ENCODE measurements around the gene MYH11.

MYH11 gene

GRCh38 chr16:15856901-15857698 lies at the start of gene MYH11:
TSS of gene MYH11 (minus strand) at chr16:15857028. CDS start at chr16:15838252, 18,776 bp downstream.
- Histone ChIP-seq H3K27ac (no peak within 1 kb of the TSS), H3K27me3 (replicated peaks) (peaks cover 37% of the 10 kb centered on the region), H3K36me3 (replicated peaks) (no peaks in the 10 kb centered on the region), H3K4me3 (ENCODE audit: low read depth, low read length) (peak within 1 kb of the TSS; percentile 30)
- in situ Hi-C loops (cut with HindIII; ENCODE audit: low pct_ligation_motif_present, low sequenced_read_pairs), result no loop called here
- TF ChIP-seq CTCF (IDR thresholded peaks at IDR 0.05; ENCODE audit: low read depth, low read length, missing control alignments), result no peak
- DNase-seq, result no peak

GRCh38 chr16:15906439-15906838 lies 49.6 kb upstream of the MYH11 start:
- no peak overlapping the region for H3K4me3 ChIP-seq (ENCODE audit: low read depth, low read length)
- in situ Hi-C loops (cut with HindIII; ENCODE audit: low pct_ligation_motif_present, low sequenced_read_pairs), result no loop called here
- H3K27ac ChIP-seq, result no peak overlapping the region
- H3K27me3 ChIP-seq (replicated peaks), result no peaks in the 10 kb centered on the region
- no peaks in the 10 kb centered on the region for H3K36me3 ChIP-seq (replicated peaks)
- DNase-seq, result no peak
- no peak for TF ChIP-seq CTCF (IDR thresholded peaks at IDR 0.05; ENCODE audit: low read depth, low read length, missing control alignments)

- Histone ChIP-seq H3K27ac (no peak overlapping the region), H3K4me3 (ENCODE audit: low read depth, low read length) (no peak overlapping the region), H3K27me3 (replicated peaks) (no peaks in the 10 kb centered on the region), H3K36me3 (replicated peaks) (no peaks in the 10 kb centered on the region)
- in situ Hi-C loops (cut with HindIII; ENCODE audit: low pct_ligation_motif_present, low sequenced_read_pairs), result no loop called here
- no peak for TF ChIP-seq CTCF (IDR thresholded peaks at IDR 0.05; ENCODE audit: low read depth, low read length, missing control alignments)
- DNase-seq, result no peak
Observed at GRCh38 chr16:15903960-15904359, 47.1 kb upstream of the MYH11 start.

- H3K4me3 ChIP-seq (ENCODE audit: low read depth, low read length), result no peak overlapping the region
- H3K27ac ChIP-seq, result no peak overlapping the region
- H3K36me3 ChIP-seq (replicated peaks), result no peaks in the 10 kb centered on the region
- no peaks in the 10 kb centered on the region for H3K27me3 ChIP-seq (replicated peaks)
- in situ Hi-C loops (cut with HindIII; ENCODE audit: low pct_ligation_motif_present, low sequenced_read_pairs), result no loop called here
- no peak for DNase-seq
- TF ChIP-seq CTCF (IDR thresholded peaks at IDR 0.05; ENCODE audit: low read depth, low read length, missing control alignments), result no peak
Observed at GRCh38 chr16:15900901-15901500, 44.2 kb upstream of the MYH11 start.

- no peak for TF ChIP-seq CTCF (IDR thresholded peaks at IDR 0.05; ENCODE audit: low read depth, low read length, missing control alignments)
- H3K27me3 ChIP-seq (replicated peaks), result no peaks in the 10 kb centered on the region
- H3K27ac ChIP-seq, result no peak overlapping the region
- in situ Hi-C loops (cut with HindIII; ENCODE audit: low pct_ligation_motif_present, low sequenced_read_pairs), result no loop called here
- no peak overlapping the region for H3K4me3 ChIP-seq (ENCODE audit: low read depth, low read length)
- no peaks in the 10 kb centered on the region for H3K36me3 ChIP-seq (replicated peaks)
- no peak for DNase-seq
Observed at GRCh38 chr16:15900357-15900756, 43.5 kb upstream of the MYH11 start.
